HG03175 (cell line): ENCODE results near the gene C1orf53.

Experiments used
- ATAC-seq: cut with Tn5 transposase; IDR thresholded peaks from one replicate; pipeline ENCODE4 v1.9.1; 2021; ENCODE audit warnings: mild to moderate bottlenecking, moderate library complexity; ENCODE audit not compliant: unreplicated experiment

Gene C1orf53

DNA sequence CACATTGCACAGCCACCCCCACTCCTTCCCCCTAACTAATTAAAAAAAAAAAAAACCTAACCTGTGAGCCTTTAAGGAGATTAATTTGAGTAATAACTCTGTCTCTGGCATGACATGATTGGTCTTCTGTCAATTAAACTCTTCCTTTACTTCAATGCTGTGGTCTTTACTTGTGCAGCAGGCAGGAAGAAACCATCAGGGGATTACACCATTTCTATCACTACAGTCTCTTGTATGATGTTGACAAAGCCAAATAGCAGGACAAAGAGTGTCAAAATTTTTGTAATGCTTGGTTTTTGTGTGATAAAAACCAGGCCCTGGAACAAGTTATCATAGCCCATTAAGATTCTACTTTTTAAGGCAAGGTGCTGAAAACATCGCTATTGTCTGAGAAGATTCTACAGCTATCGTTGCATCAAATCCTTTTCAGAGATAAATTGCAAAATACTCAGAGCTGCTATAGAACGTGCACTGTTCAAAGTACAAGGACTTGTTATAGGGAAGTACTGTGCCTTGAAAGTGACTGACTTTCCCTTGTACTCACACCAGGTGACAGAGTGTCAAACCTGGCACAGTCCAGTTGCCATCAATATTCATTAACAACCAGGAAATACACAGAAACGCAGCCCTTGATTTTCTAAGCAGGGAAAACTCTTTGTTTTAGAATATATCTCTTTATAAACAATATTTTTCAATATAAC, 52.4 kb downstream of the C1orf53 start:
- ATAC-seq: no peak

DNA sequence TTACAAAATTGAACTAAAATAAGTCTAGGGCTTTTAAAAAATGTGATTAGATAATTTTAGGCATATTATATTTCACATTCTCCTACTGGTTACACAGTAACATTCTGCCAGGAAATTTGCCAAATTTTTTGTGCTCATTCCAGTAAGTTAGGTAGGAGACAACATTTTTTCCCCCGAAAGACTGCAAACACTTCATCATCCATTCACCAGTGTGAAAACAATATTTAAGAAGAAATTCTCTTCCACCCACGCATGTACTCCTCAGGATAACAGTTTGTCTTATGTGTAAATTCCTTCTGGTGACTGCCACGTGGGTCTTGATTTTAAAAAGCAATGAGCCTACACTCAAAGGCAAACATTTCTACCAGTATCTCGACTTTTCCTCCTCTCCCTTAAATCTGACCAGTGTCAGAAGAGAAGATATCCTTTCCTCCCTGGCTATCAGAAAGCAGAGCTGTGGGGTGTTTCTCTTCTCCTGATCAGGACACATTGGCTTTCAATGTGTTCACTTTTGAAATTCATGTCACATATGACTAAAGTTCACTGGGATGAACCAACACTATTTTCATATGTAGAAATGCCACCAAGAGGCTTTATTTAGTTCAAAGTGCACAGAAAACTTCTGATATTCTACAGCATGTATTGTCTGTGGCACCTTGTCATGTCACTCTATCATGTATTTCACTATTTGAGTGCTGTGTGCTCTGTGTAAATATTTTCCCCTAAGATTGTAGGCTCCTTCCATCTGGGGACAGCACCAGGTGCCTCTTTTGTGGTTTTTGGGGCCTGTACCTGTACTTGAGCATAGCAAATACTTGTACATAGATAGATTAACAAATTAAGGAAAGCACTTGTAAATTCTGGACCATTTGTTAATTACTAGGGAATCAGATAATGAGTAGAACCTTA, 53.3 kb downstream of the C1orf53 start:
- no peak for ATAC-seq
